Suprapubic skin (tissue), 4 donors: ENCODE results near the gene BOLA1.
"Not testable (repeated sequence)": the region's sequence is repeated elsewhere in the genome, so short reads cannot be mapped to it uniquely, and the experiment has no call there.

ENCODE experiments used
- CTCF ChIP-seq, 2 donors: fragments of 200-600 bp in 1 of 2; fragments of 450-650 bp in 1 of 2; sonication (generic) in 1 of 2; IDR thresholded peaks; one replicate each; pipeline ENCODE4 v1.5.1; 2016 to 2019; ENCODE audit warnings: antibody characterized with exemption in 2 of 2, mild to moderate bottlenecking in 1 of 2, moderate library complexity in 1 of 2
- EP300 ChIP-seq: sonication (generic); formaldehyde crosslinking; IDR thresholded peaks from one replicate; pipeline ENCODE4 v1.6.1; 2017; ENCODE audit warnings: antibody characterized with exemption
- POLR2A ChIP-seq, 2 donors: fragments of 450-650 bp; IDR thresholded peaks; one replicate each; pipeline ENCODE4 v1.6.1; 2017; ENCODE audit warnings: antibody characterized with exemption in 2 of 2, mild to moderate bottlenecking in 2 of 2, moderate library complexity in 2 of 2
- POLR2AphosphoS5 ChIP-seq, 3 donors: sonication (generic); formaldehyde crosslinking; IDR thresholded peaks; one replicate each; pipeline ENCODE4 v1.6.1; 2017; ENCODE audit warnings: antibody characterized with exemption in 3 of 3

- TF ChIP-seq CTCF (IDR thresholded peaks at IDR 0.05); POLR2A (IDR thresholded peaks at IDR 0.05); POLR2AphosphoS5 (IDR thresholded peaks at IDR 0.05); EP300: not testable (repeated sequence)
These were observed 38.5 kb upstream of the BOLA1 start for GRCh38 chr1:149860684-149861496.
